H1 (cell line): Measurements from ENCODE around the gene KERA. TPM values are rescaled to one million over a fixed set of nuclear protein-coding genes. Genes with fewer than 3 reads are reported as not detected.

Experiments
- CTCF ChIA-PET: fragments of 300-600 bp; sonication (Branson Sonifier 250); formaldehyde crosslinking; loops from one replicate; lab custom pipeline; 2021; ENCODE audit not compliant: partially characterized antibody; lab: Charles Lee
- POLR2A ChIA-PET: fragments of 300-600 bp; sonication (Branson Sonifier 250); formaldehyde crosslinking; loops from one replicate; lab custom pipeline; 2021; ENCODE audit warnings: inconsistent platforms; ENCODE audit not compliant: partially characterized antibody; lab: Charles Lee
- DNase-seq, 2 experiments: peaks; one replicate each; pipeline versions ENCODE4 v3.0.0 to v3.0.0-alpha.2; 2010 to 2022; ENCODE audit warnings: low spot score in 2 of 2, low read depth in 1 of 2, mixed read lengths in 1 of 2
- FAIRE-seq: peaks from 2 replicates; lab custom pipeline; 2011; peaks lifted over from hg19 to GRCh38; lab: Jason Lieb, UNC
- H2AFZ ChIP-seq: 2 replicates; pipeline ENCODE4 v1.8.1; 2012; ENCODE audit warnings: low read length, inconsistent platforms
- H2AK5ac ChIP-seq: 2 replicates; pipeline ENCODE4 v1.6.1; 2013; ENCODE audit warnings: low read depth, low read length
- H2BK120ac ChIP-seq: replicated peaks from 2 replicates; pipeline ENCODE3; 2013; ENCODE audit warnings: low read depth, low read length, inconsistent platforms
- H2BK12ac ChIP-seq: 2 replicates; pipeline ENCODE4 v1.6.1; 2013; ENCODE audit warnings: low read depth, low read length
- H2BK15ac ChIP-seq: 2 replicates; pipeline ENCODE4 v1.6.1; 2013; ENCODE audit warnings: low read length
- H2BK20ac ChIP-seq: 2 replicates; pipeline ENCODE4 v1.6.1; 2013; ENCODE audit warnings: low read length
- H2BK5ac ChIP-seq: 2 replicates; pipeline ENCODE4 v1.6.1; 2013; ENCODE audit warnings: low read depth, low read length
- H3K14ac ChIP-seq: 2 replicates; pipeline ENCODE4 v1.6.1; 2013; ENCODE audit warnings: inconsistent platforms; ENCODE audit not compliant: insufficient read length
- H3K18ac ChIP-seq: 2 replicates; pipeline ENCODE4 v1.6.1; 2013; ENCODE audit warnings: low read length; ENCODE audit errors: extremely low read depth
- H3K23ac ChIP-seq: 2 replicates; pipeline ENCODE4 v1.6.1; 2013; ENCODE audit warnings: inconsistent platforms; ENCODE audit not compliant: insufficient read length
- H3K23me2 ChIP-seq: 2 replicates; pipeline ENCODE4 v1.6.1; 2013; ENCODE audit warnings: low read depth, low read length
- H3K27ac ChIP-seq: 2 replicates; pipeline ENCODE4 v1.6.1; 2011; ENCODE audit warnings: low read depth, low read length, inconsistent platforms
- H3K27me3 ChIP-seq, 4 experiments: replicated peaks in 1 of 4; 1 replicate in 1 of 4; 2 replicates in 3 of 4; pipeline versions ENCODE4 v1.6.1 to v1.8.1; 2011 to 2013; ENCODE audit warnings: low read length in 3 of 4, mild to moderate bottlenecking in 3 of 4, inconsistent platforms in 2 of 4, mixed read lengths in 2 of 4, moderate library complexity in 1 of 4; ENCODE audit not compliant: control insufficient read depth in 3 of 4, insufficient read depth in 3 of 4; ENCODE audit errors: extremely low read depth in 1 of 4
- H3K36me3 ChIP-seq, 4 experiments: 2 replicates each; pipeline versions ENCODE4 v1.6.1 to v1.8.1; 2011 to 2013; ENCODE audit warnings: mild to moderate bottlenecking in 4 of 4, low read length in 3 of 4, moderate library complexity in 2 of 4, control low read depth in 1 of 4, inconsistent platforms in 1 of 4; ENCODE audit not compliant: insufficient read depth in 4 of 4, control insufficient read depth in 2 of 4
- H3K4ac ChIP-seq: replicated peaks from 2 replicates; pipeline ENCODE3; 2013; ENCODE audit warnings: low read length, low read depth, mixed read lengths, inconsistent platforms; ENCODE audit not compliant: insufficient read length
- H3K4me1 ChIP-seq, 4 experiments: replicated peaks in 1 of 4; 1 replicate in 1 of 4; 2 replicates in 3 of 4; pipeline versions ENCODE4 v1.6.1 to v1.8.1; 2011 to 2013; ENCODE audit warnings: low read length in 3 of 4, inconsistent platforms in 2 of 4, mixed read lengths in 1 of 4; ENCODE audit not compliant: insufficient read depth in 4 of 4, control insufficient read depth in 3 of 4
- H3K4me2 ChIP-seq, 2 experiments: 2 replicates each; pipeline versions ENCODE4 v1.6.1 to v1.8.1; 2011 to 2013; ENCODE audit warnings: low read depth in 2 of 2, low read length in 2 of 2, control low read depth in 1 of 2, inconsistent platforms in 1 of 2, mild to moderate bottlenecking in 1 of 2; ENCODE audit not compliant: insufficient read depth in 1 of 2
- H3K4me3 ChIP-seq, 4 experiments: fragments of 200-600, 300-600 bp in 1 of 4; sonication (generic), shearing (Covaris generic), sonication (Bioruptor Twin) in 1 of 4; 2 replicates each; pipeline versions ENCODE4 v1.5.1 to v1.8.1; 2011 to 2016; ENCODE audit warnings: low read length in 4 of 4, low read depth in 3 of 4, control low read depth in 2 of 4, inconsistent platforms in 2 of 4, mild to moderate bottlenecking in 2 of 4, mixed read lengths in 1 of 4, moderate library complexity in 1 of 4; ENCODE audit not compliant: insufficient read depth in 2 of 4; ENCODE audit errors: extremely low read depth in 1 of 4
- H3K56ac ChIP-seq: replicated peaks from 2 replicates; pipeline ENCODE3; 2013; ENCODE audit warnings: low read depth, mild to moderate bottlenecking, mixed read lengths, low read length, inconsistent platforms; ENCODE audit not compliant: insufficient read length
- H3K79me1 ChIP-seq: 2 replicates; pipeline ENCODE4 v1.6.1; 2013; ENCODE audit warnings: low read depth, low read length, control low read depth
- H3K79me2 ChIP-seq, 2 experiments: 2 replicates each; pipeline versions ENCODE4 v1.6.1 to v1.8.1; 2012 to 2013; ENCODE audit warnings: low read length in 2 of 2, mild to moderate bottlenecking in 2 of 2, inconsistent platforms in 1 of 2; ENCODE audit not compliant: insufficient read depth in 2 of 2, control insufficient read depth in 1 of 2
- H3K9ac ChIP-seq, 4 experiments: replicated peaks in 1 of 4; 1 replicate in 1 of 4; 2 replicates in 3 of 4; pipeline versions ENCODE4 v1.6.1 to v1.8.1; 2011 to 2013; ENCODE audit warnings: low read depth in 3 of 4, low read length in 3 of 4, control low read depth in 2 of 4, mild to moderate bottlenecking in 2 of 4, moderate library complexity in 2 of 4, inconsistent platforms in 1 of 4; ENCODE audit errors: extremely low read depth in 1 of 4
- H3K9me3 ChIP-seq, 2 experiments: 2 replicates each; pipeline versions ENCODE4 v1.6.1 to v1.8.1; 2012 to 2013; ENCODE audit warnings: mild to moderate bottlenecking in 2 of 2, moderate library complexity in 2 of 2, control low read depth in 1 of 2, inconsistent platforms in 1 of 2, low read depth in 1 of 2, low read length in 1 of 2, mixed read lengths in 1 of 2; ENCODE audit not compliant: insufficient read depth in 2 of 2
- H4K20me1 ChIP-seq, 2 experiments: replicated peaks in 1 of 2; 2 replicates each; pipeline versions ENCODE3 to v1.8.1; 2011 to 2013; ENCODE audit warnings: inconsistent platforms in 2 of 2, low read length in 2 of 2, mild to moderate bottlenecking in 1 of 2; ENCODE audit not compliant: insufficient read depth in 2 of 2, control insufficient read depth in 1 of 2
- H4K5ac ChIP-seq: 2 replicates; pipeline ENCODE4 v1.6.1; 2013; ENCODE audit warnings: low read length, low read depth, mixed read lengths, inconsistent platforms; ENCODE audit not compliant: insufficient read length
- H4K8ac ChIP-seq: 2 replicates; pipeline ENCODE4 v1.8.0; 2013; ENCODE audit warnings: mild to moderate bottlenecking, moderate library complexity, low read length, inconsistent platforms; ENCODE audit not compliant: insufficient read depth; ENCODE audit errors: extremely low read depth
- H4K91ac ChIP-seq: replicated peaks from 2 replicates; pipeline ENCODE3; 2013; ENCODE audit warnings: low read length, mixed read lengths, inconsistent platforms; ENCODE audit not compliant: insufficient read length
- BACH1 ChIP-seq: IDR thresholded peaks from 2 replicates; pipeline ENCODE4 v1.6.1; 2012; ENCODE audit warnings: low read length, improper control_type of control experiment
- CTBP2 ChIP-seq: IDR thresholded peaks from 2 replicates; pipeline ENCODE4 v1.7.0; 2011; ENCODE audit warnings: borderline replicate concordance, mild to moderate bottlenecking, moderate library complexity, mixed read lengths, low read length; ENCODE audit not compliant: insufficient read depth, insufficient read length
- HDAC6 ChIP-seq: IDR thresholded peaks from one replicate; pipeline ENCODE4 v1.7.1; 2012; ENCODE audit warnings: low read depth, mild to moderate bottlenecking, inconsistent platforms, low read length, moderate library complexity
- KDM5A ChIP-seq: fragments of 200-600 bp; IDR thresholded peaks from 2 replicates; pipeline ENCODE4 v1.7.1; 2012; ENCODE audit warnings: mild to moderate bottlenecking, low read length, inconsistent platforms, mixed read lengths
- MAFK ChIP-seq: IDR thresholded peaks from 2 replicates; pipeline ENCODE4 v1.6.1; 2012; ENCODE audit warnings: low read depth, mild to moderate bottlenecking, improper control_type of control experiment, low read length
- NANOG ChIP-seq: IDR thresholded peaks from 2 replicates; pipeline ENCODE4 v1.6.1; 2011; ENCODE audit warnings: low read length, low read depth, mild to moderate bottlenecking, inconsistent platforms; ENCODE audit not compliant: insufficient read depth, poor library complexity, severe bottlenecking
- POU5F1 ChIP-seq: IDR thresholded peaks from 2 replicates; pipeline ENCODE4 v1.6.1; 2011; ENCODE audit warnings: low read depth, mild to moderate bottlenecking, low read length, moderate library complexity
- SIN3A ChIP-seq, 2 experiments: IDR thresholded peaks in 1 of 2; conservative IDR thresholded peaks in 1 of 2; 2 replicates each; pipeline ENCODE4 v1.6.1; 2011 to 2012; ENCODE audit warnings: low read length in 2 of 2, improper control_type of control experiment in 1 of 2, low read depth in 1 of 2, mild to moderate bottlenecking in 1 of 2
- TAF7 ChIP-seq: optimal IDR thresholded peaks from 2 replicates; pipeline ENCODE3; 2011; ENCODE audit warnings: low read depth, mild to moderate bottlenecking, inconsistent platforms, low read length, moderate library complexity, borderline replicate concordance
- TEAD4 ChIP-seq: IDR thresholded peaks from 2 replicates; pipeline ENCODE4 v1.6.1; 2012; ENCODE audit warnings: low read depth, low read length, inconsistent platforms, mixed read lengths
- WGBS, 2 experiments: shearing (Covaris generic) in 1 of 2; methylation state at CpG; one replicate each; pipeline versions ENCODE4 v1.1.6 to v1.1.7; 2013 to 2015; ENCODE audit warnings: low lambda C conversion rate in 2 of 2, mixed read lengths in 2 of 2, inconsistent platforms in 1 of 2, low coverage in 1 of 2, missing lambda C conversion rate in 1 of 2; ENCODE audit not compliant: insufficient replicate concordance in 2 of 2, insufficient coverage in 1 of 2, insufficient read length in 1 of 2; ENCODE audit errors: extremely low coverage in 1 of 2, missing lambda C conversion rate in 1 of 2; 5-methylcytosine and 5-hydroxymethylcytosine counted together
- polyA plus RNA-seq, 7 experiments: library from polyadenylated mRNA; depleted of rRNA in 3 of 7; stranded (reverse) in 5 of 7; unstranded in 2 of 7; fragments of >200 nt in 5 of 7; fragments of 200-250 nt in 2 of 7; gene quantifications; 1 replicate in 5 of 7; 2 replicates in 1 of 7; 4 replicates in 1 of 7; pipeline versions ENCODE4 v1.2.1 to v1.2.3, GENCODE V29; 2011 to 2013; ENCODE audit warnings: missing spikeins in 2 of 7, mixed read lengths in 2 of 7
- total RNA-seq: library from RNA; stranded (reverse); fragmentation: NEBNext Ultra II Directional; extraction: Animal tissue kit (Norgen Biotek cat#: 25700); gene quantifications from 2 replicates; pipeline ENCODE4 v1.2.1, GENCODE V29; 2021
- TF ChIP-seq, protein P1 (sequence below): IDR thresholded peaks from 2 replicates; pipeline ENCODE4 v1.6.1; 2011; ENCODE audit warnings: low read depth, mild to moderate bottlenecking, low read length; ENCODE audit not compliant: insufficient read depth
- TF ChIP-seq, protein P2 (sequence below): IDR thresholded peaks from 2 replicates; pipeline ENCODE4 v1.6.1; 2011; ENCODE audit warnings: low read length, improper control_type of control experiment

The KERA gene
- total and polyA plus RNA-seq, 2 of the 8 experiments (the other 6 are each of a cell fraction or from before 2014, with no cell fraction given): not detected

DNA sequence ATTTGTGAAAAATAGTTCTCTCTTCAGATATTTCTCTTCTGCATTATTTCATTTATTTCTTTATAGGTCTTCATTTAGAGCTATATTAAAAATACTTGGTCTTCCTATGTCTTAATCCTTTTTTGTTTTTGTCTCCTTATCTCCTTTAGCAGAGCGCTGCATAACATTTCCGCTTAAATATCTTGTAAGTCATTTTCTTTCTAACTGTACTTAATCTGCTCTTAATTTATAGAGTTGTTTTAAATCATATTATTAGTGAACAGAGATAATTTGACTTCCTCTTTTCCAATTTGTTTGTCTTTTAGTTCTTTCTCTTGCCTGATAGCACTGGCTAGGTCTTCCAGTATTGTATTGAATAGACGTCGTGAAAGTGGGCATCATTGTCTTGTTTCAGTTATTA lies 35.5 kb upstream of the KERA start:
- Histone ChIP-seq H3K4me1 (no peaks in the 10 kb centered on the region), H3K4ac (no peak overlapping the region), H3K27me3 (no peaks in the 10 kb centered on the region), H3K9me3 (peaks cover 0 to 7% of the 10 kb centered on the region in 2 experiments; a peak in 1 of 4 replicates), H3K4me2 (no peak overlapping the region), H3K79me1 (no peaks in the 10 kb centered on the region), H3K36me3 (no peaks in the 10 kb centered on the region), H2BK20ac (no peak overlapping the region), H2BK5ac (no peak overlapping the region), H3K14ac (no peak overlapping the region), H3K56ac (no peak overlapping the region), H3K79me2 (no peaks in the 10 kb centered on the region), H2AFZ (no peak overlapping the region), H3K4me3 (no peak overlapping the region), H3K23ac (no peak overlapping the region), H3K18ac (no peak overlapping the region), H2AK5ac (no peak overlapping the region), H3K27ac (no peak overlapping the region), H2BK15ac (no peak overlapping the region), H4K20me1 (no peaks in the 10 kb centered on the region), H4K91ac (no peak overlapping the region), H4K5ac (no peak overlapping the region), H3K9ac (no peak overlapping the region), H3K23me2 (no peaks in the 10 kb centered on the region), H2BK120ac (no peak overlapping the region), H4K8ac (no peak overlapping the region), H2BK12ac (no peak overlapping the region)
- CTCF ChIA-PET: interaction anchor here (3.4 kb wide), 1 partner anchor 15 kb away, joined by 15 read pairs; no protein-coding TSS in a partner anchor
- POLR2A ChIA-PET: no interaction called here
- 93% methylated on average over 4 of the region's 4 CpGs; no CpG with 5 or more reads in 1 of the 2 experiments for WGBS, 2 experiments
- FAIRE-seq: no peak
- DNase-seq: no peak
- no peak for TF ChIP-seq TAF7
- no peak for TF ChIP-seq NANOG
- no peak for TF ChIP-seq KDM5A
- no peak for TF ChIP-seq CTBP2
- TF ChIP-seq POU5F1: no peak
- TF ChIP-seq, protein P1, sequence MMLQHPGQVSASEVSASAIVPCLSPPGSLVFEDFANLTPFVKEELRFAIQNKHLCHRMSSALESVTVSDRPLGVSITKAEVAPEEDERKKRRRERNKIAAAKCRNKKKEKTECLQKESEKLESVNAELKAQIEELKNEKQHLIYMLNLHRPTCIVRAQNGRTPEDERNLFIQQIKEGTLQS: no peak
- no peak for TF ChIP-seq BACH1
- no peak for TF ChIP-seq TEAD4
- TF ChIP-seq, protein P2, sequence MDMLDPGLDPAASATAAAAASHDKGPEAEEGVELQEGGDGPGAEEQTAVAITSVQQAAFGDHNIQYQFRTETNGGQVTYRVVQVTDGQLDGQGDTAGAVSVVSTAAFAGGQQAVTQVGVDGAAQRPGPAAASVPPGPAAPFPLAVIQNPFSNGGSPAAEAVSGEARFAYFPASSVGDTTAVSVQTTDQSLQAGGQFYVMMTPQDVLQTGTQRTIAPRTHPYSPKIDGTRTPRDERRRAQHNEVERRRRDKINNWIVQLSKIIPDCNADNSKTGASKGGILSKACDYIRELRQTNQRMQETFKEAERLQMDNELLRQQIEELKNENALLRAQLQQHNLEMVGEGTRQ: no peak
- TF ChIP-seq SIN3A (conservative IDR thresholded peaks at IDR 0.05 in 1 of 2, IDR thresholded peaks at IDR 0.05 in 1 of 2; ENCODE audit: low read depth in 1 of 2, low read length in 2 of 2): no peak
- no peak for TF ChIP-seq HDAC6
- TF ChIP-seq MAFK: no peak
